ENCODE data around the gene WDR17.
A peak's percentile ranks its signal among the peaks of the same experiment; 100 is the strongest.

WDR17 gene

DNA sequence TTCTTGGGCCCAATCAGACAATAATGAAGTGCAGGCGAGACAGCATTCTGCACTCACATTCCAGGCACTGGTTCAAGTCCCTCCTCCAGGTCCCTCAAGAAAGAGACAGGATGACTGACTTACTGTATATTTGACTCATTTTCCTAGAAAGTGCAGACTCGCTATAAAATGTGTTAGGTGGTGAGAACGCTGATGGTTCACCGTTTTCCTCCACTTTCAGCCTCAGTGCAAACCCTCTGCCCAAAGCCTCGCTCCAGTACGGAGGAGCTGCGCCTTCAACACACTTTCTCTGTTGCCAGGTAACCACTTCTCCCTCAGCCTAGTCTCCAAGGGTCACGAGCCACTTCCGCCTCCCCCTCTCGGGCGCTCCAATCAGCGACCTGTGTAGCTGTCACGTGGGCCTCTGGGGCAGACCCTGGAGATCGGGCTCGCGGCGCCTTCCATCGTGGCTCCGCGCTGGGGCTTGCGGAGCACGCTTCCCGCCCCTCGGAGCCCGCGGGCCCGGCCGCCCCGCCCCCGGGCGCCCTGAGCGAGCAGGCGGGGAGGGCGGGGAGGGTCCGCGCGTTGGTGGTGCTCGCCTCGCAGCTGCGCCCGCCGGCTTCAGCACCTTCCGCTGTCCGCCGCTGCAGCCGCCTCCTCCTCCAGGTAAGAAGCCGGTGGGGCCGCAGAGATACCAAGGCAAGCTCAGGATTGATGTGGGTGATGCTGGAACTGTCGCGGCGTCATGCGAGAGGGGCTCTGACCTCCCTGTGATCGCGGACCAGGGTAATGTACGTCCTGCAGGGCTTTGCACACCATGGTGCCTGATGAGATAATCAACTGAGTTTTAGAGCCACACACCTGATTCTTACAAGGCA is at the start of gene WDR17:
TSS of gene WDR17 (plus strand) at position 407 of the 857 bp plus-strand sequence. CDS start 45,740 bp downstream, outside the sequence.
- peak; percentile 56 to 57 for DNase-seq

DNA sequence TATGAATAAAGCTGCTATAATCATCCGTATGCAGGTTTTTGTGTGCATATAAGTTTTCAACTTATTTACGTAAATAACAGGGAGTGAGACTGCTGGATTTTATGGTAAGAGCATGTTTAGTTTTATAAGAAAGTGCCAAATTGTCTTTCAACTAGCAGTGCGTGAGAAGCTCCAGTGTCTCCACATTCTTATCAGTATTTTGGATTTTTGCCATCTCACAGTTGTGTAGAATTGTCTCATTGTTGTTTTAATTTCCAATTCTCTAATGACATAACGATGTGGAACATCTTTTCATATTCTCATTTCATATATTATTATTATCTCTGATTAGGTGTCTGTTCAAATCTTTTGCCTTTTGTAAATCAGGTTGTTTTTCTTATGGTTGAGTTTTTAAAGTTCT is 49.0 kb upstream of the WDR17 start:
- DNase-seq, result no peak

DNA sequence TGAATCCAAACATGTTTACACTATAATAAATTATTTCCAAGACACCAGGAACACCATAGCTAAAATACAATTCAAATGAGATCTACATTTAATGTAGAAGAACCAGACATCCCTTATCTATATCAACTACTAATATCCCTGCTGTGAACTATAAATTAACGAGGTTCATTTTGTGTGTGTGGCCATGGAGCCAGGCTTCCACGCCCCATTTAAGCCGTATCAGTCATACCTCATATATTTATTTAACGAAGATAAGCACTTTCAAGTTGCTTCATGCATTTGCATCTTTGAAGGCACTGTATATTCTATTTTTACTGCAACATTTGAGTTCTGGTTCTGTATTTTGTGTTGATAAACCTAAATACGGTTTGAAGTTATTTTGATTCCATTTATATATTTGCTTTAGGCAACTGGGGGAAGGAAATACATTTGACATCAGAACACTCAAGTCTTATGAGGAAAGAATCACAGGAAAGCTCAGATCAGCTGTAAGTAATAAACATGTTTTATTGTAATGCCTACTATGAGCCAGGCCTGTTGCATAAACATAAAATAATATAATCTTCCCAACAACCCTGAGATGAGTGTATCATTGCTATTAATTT is 45.1 kb upstream of the WDR17 start:
- DNase-seq, result no peak

DNA sequence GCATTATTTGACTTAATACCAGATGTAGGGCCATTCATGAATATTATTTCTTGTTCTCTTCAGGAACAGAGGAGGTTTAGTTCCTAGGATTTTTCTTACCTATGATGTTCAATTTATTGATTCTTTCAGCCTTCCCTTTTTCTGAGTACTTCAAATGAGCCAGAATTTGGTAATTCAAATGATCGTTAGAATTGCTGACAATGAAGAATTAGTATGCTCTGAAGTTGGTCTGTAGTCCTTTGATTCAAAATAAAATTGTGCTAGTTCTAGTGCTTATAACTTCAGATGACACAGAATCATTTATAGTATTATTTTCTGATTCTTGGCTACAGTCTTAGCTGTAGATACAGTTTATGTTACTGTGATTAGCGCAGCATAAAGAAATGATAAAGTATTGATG is 35.2 kb upstream of the WDR17 start:
- DNase-seq, result no peak

DNA sequence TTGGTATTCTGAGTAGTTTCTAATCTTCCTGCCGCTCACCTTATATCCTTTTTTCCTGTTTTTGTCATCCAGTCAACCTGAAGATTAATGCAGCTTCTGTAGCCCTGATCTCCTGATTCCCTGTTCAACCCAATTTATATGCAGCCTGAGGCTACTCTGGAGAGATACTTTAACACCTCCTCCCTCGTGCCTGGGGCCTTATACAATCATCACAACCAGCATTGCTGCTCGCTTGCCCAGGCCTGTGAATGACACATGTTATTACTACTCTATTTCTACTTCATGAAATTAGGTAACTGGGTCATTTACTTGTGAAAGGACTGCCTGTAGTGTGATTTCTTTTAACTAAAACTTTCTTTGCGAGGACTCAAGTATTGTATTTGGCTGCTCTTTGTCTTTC is 33.7 kb upstream of the WDR17 start:
- no peak for DNase-seq

DNA sequence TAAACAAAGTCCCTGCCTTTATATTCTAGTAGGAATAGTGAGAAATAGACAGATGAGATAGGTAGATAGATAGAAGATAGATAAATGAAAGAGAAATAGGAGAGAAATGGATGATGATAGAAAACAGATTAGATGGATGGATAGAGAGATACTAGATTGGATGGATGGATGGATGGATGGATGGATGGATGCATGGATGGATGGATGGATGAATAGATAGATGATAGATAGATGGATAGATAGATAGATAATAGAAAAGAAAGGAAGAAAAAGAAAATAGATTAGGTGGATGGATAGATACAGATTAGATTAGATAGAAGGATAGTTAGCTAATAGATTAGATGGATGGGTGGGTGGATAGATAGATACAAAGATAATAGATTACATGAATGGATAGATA is 33.2 kb upstream of the WDR17 start:
- DNase-seq, result no peak

DNA sequence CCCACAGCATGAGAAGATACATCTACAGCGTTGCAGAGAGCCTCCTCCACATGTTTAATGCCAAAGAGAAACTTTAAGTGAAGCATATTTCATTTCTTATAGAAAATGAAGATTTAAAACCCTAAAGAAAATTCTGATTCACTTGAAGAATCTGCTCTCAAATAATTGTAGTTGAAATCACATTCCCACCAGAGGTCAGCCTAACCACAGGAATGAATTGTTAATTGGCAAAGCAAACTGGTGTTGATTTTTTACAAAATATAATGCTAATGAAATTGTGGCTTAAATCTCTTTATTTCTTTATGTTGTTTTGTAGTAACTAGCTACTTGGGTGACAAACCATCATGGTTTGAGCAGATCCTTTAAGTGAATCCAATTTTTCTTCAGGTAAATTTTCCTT is 31.1 kb upstream of the WDR17 start:
- DNase-seq, result no peak

DNA sequence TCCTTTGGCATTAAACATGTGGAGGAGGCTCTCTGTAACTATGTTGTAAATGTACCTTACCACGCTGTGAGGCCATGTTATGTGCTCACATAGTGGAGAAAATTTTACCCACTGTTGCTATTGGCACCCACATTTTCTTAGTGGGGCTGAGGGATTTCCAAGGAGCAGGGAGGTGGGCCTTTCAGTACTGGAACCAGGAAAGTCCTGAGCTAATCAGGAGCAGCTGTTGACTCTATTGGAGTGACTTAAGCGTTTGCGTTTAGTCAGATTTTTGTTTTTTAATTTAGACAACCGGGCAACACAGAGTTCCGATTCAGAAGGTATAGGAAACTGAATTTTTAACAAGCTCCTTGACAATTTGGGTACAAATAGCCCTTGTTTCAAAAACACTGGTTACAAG is 30.7 kb upstream of the WDR17 start:
- no peak for DNase-seq

DNA sequence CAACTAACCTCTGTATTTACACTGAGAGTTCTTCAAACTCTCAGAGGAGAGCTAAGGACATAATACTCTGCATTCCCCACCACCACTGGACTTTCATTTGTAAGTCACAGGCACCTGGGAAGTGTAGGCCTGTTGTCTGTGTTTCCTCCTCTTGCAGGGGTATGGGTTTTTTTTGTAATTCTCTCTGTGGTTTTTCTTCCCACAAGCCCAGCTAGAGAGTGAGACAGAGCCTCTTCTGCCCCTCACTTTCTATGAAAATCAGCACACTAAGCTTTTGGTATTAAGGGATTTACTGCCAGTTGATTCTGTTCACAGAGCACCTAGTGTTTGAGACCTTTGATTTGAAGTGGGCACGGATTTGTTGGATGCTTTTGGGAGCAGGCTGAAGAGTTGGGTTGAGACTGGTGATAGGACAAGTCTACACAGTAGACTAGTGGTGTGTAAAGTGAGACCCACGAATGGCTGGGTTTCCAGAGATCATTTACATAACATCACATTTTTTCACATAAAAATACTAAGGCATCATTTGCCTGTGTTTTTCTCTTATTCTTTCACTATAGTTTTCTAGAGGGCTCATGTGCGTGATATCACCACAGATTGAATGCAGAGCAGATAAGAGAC is 28.9 kb upstream of the WDR17 start:
- DNase-seq, result no peak

DNA sequence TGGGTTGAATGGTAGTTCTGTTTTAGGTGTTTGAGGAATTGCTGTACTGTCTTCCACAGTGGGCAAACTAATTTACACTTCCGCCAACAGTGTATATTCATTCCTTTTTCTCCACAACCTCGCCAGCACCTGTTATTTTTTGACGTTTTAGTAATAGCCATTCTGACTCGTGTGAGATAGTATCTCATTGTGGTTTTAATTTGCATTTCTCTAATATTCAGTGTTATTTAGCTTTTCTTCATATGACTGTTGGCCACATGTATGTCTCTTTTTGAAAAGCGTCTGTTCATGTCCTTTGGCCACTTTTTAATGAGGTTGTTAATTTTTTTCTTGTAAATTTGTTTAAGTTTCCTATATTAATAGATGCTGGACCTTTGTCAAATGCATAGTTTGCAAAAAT is 26.9 kb upstream of the WDR17 start:
- no peak for DNase-seq

DNA sequence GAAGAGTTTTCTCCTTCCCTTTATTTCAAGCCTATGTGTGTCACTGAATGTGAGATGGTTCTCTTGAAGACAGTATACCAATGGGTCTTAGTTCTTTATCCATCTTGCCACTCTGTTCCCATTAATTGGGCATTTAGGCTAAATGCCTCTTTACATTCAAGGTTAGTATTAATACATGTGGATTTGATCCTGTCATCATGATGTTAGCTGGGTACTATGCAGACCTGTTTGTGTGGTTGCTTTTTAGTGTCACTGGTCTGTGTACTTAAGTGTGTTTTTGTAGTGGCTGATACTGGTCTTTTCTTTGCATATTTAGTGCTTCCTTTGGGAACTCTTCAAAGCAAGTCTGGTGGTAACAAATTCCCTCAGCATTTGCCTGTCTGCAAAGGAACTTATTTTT is 23.4 kb upstream of the WDR17 start:
- no peak for DNase-seq

DNA sequence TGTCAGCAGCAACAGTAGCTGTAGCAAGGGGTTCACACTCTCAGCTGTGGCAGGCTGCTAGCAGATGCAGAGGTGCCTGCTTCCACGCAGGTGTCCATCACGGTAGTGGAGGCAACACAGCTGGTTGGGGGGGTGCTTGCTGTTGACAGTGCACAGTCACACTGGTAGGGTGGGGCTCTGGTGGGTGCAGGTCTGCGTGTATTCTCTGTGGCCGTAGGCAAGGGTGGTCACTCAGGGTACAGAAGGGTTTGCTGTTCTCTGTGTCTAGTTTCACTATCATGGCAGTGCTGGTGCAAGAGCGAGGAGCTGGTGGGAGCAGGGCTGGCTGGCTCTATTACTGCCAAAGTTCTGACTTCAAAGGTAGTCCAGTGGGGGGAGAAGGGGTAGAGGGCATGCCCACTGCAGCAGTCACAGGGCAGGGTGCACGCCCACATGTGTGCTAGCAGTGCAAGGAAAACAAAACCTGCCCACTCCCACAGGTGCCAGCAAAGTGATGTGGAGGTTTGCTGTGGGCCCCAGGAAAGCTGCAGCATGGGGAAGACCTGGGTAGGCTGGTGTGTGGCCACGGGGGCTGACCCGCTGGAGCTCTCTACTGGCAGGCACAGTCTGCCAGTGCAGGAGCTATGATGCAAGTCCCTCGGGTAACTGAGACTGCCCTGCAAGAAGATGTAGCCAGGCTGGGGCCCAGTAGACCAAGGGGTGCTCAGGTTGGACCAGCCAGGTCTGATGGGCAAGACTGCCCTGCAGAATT is 21.6 kb upstream of the WDR17 start:
- no peak for DNase-seq

DNA sequence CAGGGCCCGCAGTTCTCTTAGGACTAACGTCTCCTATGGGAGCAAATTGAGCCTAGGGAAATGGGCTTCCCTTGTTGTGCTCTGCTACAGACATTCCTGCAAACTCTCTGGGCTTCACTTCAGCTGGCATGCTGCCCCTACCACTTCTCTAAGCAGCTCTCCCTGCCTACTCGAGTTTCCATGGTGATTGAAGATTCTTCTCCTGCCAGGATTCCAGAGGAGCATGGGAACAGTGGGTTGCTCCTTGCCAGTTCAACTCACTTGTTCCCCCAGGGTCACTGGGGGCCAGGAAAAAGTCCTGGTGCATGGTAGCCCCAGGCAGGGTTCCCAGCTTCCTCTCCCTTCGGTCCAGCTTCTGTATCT is 21.1 kb upstream of the WDR17 start:
- no peak for DNase-seq

DNA sequence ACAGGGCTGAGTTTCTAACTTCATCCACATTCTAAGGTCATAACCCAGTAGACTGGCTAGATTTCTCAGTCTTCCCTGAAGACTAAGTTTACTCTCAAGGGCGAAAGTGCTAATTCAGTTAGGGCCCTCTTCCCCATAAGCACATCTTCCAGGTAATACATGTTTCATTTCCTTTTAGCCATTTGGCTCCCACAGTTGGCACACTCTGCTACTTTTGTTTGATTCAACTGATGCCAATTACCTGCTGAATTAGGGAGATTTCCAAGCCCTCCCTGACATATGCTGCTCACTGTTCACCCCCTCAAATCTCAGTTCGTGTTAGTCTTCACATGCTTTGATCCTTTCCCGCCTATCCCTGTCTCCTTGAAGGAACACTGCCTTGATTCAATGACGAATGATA is 17.0 kb upstream of the WDR17 start:
- DNase-seq, result no peak

DNA sequence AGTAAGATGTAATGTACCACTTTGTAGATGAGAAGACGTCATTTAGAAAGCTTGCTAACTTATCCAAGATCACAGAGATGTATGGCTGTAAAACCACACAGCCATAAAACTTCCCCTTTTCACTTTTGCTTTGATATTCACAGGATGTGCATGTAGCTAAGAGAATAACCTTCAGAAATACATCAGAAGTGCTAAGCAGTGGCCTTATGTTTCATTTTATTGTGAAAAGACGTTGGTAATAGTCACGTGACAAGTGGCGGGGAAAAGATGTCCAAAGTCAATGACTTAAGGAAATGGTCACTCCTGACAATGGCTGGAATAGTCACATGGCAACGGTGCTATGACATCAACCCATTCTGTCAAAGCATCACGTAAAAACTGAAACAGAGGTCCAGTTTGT is 12.9 kb upstream of the WDR17 start:
- DNase-seq, result no peak

DNA sequence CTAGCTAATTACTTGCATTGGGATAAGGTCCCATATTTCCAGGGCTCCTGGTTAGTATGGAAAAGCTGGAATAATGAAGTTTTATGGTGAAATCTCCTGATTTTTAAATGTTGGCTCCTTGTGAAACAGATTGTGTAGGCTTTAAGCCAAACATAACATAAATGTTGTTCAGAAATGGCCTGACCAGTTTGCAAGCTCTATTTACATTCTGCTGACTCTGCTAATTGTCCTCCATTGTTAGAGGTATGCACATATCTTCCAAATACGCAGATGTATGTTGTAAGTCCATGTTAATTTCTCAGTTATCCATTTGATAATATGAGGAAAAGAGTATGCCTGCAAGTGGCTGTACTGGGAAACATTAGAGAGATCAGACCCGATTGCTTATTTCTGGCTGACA is 11.9 kb upstream of the WDR17 start:
- DNase-seq, result no peak

DNA sequence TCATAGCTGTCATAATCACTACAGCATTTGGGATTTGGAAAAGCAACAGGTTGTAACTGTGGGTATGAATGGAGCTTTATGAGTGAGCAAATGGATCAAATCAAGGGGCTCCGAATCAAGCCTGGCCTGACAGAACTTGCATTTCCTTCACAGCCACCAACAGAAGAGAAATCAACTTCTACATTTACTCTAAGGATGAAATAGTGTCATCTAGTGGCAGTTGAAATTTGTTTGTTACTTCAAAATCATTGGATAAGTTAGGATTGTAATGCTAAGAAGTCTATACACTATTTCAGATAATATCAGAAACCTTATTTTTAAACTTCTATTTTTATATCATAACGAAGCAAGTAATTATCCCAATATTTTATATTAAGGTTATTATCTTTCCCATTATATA is 10.7 kb upstream of the WDR17 start:
- DNase-seq, result no peak

DNA sequence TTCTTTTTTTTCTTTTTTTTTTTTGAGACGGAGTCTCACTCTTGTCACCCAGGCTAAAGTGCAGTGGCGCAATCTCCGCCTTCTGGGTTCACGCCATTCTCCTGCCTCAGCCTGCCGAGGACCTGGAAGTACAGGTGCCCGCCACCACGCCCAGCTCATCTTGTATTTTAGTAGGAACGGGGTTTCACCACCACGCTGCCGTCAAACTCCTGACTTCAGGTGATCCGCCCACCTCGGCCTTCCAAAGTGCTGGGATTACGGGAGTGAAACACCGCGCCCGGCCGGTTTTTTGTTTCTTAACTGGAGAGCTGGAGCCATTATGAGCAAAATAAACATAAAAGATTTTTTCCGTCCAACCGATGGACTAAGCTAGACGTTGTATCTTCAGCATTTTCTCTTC is 1.9 kb upstream of the WDR17 start:
- DNase-seq, result no peak

DNA sequence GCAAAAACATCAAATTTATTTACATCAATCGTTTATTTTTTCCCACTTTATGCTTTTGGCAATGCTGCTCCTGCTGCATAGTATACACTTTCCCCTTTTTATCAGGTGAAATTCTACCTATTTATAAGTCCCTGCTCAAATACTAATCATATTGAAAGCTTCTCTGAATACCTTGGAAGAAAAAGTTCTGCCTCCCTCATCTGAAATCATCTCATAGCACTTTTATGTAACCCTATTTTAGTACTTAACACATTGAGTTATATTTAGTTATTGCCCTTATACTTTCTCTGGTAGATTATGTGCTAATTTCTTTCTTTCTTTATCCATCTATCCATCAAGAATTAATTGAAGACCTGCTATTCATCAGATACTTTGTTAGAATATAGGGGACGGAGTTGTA is 1.1 kb upstream of the WDR17 start:
- no peak for DNase-seq

DNA sequence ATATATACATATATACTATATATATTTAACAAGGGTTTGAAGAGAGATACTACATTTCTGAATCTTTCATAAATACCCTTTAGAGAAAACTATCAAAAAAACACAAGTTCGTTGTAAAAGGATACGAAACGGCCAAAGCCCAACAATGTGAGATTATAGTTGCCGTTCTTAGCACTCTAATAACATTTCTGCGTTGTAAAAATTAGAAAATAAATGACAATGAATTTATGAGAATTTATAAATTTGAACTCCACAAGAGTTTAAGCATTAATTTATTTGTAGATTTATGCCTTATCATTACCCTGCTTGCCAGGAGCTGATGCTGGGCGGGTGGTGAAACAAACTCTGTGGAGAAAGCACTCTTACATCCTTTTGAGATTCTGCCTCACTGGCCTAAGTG is 1.1 kb downstream of the WDR17 start:
- no peak for DNase-seq

DNA sequence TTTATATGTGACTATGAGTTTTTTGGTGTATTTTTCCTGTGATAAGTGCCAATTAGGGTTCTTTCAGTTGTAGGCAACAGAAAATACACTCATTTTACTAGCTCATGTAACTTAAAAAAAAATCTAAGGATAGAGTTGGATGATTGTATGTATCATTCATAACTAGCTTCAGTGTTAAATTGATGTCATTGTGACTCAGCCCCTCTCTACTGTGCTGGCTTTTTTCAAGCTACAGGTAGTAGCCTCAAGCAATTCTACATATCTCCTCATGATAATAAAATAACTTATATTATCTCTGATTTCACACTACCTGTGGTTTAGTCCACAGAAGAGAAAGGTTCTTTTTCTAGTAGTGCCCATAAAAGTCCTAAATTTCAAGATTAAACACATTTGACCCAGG is 11.9 kb downstream of the WDR17 start:
- DNase-seq, result no peak

DNA sequence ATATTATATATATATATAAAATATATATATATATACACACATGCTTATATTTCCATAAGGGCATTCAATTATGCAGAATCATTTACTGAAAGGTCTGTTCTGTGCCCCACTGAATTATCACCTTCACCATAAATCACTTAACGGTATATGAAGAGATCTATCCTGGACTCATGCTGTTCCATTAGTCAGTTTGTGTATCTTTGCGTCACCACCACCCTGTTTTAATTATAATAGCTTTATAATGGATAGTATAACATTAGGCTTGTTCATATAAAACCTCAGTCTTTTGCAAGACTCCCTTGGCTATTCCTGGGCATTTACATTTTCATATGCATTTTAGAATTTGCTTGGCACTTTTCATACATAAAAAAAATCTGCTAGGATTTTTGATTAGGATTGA is 19.1 kb downstream of the WDR17 start:
- no peak for DNase-seq

DNA sequence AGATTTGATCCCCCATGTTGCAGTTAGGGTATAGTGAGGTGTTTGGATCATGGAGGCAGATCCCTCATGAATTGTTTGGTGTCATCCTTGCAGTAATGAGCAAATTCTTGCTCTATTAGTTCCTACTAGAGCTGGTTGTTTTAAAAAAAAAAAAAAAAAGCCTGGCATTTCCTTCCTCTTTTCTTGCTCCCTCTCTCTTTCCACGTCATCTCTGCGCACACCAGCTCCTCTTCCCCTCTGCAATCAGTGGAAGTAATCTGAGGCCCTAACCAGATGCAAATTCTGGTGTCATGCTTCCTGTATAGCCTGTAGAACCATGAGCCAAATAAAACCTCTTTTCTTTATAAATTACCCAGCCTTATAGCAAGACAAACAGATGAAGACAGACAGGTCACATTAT is 24.5 kb downstream of the WDR17 start:
- no peak for DNase-seq

DNA sequence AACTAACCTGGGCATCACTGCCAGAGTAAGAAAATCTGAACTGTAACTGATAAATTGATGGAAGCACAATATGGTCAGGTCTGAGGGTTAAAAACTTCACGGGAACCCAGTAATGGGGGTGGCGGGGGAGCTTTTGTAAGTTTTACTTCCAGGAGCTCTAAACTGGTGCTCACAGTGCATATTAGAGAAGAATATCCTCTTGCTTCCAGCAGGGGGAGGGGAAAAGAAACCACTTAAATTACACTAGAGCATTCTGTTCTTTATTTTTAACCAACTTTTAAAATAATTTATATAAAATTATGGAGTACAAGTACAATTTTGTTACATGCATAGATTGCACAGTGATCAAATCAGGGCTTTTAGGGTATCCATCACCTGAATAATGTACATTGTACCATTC is 33.7 kb downstream of the WDR17 start:
- no peak for DNase-seq

All from activated CD4-positive, alpha-beta T cell treated with anti-CD3 and anti-CD28 coated beads, Interleukin-2, amount 50 U/mL, for 4 hours (primary cell).